ENCODE measurements around the gene RNPEPL1. TPM values are rescaled to one million over a fixed set of nuclear protein-coding genes. Genes with fewer than 3 reads are reported as not detected.

The RNPEPL1 gene
- total and polyA plus RNA-seq, 2 experiments from 2014 or later = 6.0 to 21.0 TPM

GRCh38 chr2:240613781-240614180 lies 45.5 kb downstream of the RNPEPL1 start:
- Mint-ChIP-seq H3K4me1 (no peaks in the 10 kb centered on the region), H3K27ac (no peak overlapping the region), H3K27me3 (ENCODE audit: insufficient read depth, low read depth, poor library complexity) (peaks cover 2% of the 10 kb centered on the region), H3K36me3 (ENCODE audit: low read depth) (peaks cover 36% of the 10 kb centered on the region), H3K9me3 (peaks cover 26% of the 10 kb centered on the region), H3K4me3 (no peak overlapping the region)
- no peak for ATAC-seq
- H4K20me1 ChIP-seq (replicated peaks; ENCODE audit: insufficient read depth) = no peaks in the 10 kb centered on the region
- no peak overlapping the region for H3K4me3 ChIP-seq
- no peaks in the 10 kb centered on the region for H3K9me2 ChIP-seq (ENCODE audit: insufficient read depth)
- no peak overlapping the region for H3K4me2 ChIP-seq
- no peak for TF ChIP-seq POLR2AphosphoS5 (IDR thresholded peaks at IDR 0.05; ENCODE audit: low read depth)
- TF ChIP-seq ETS1 (IDR thresholded peaks at IDR 0.05) = no peak
- TF ChIP-seq REST (IDR thresholded peaks at IDR 0.05; ENCODE audit: unreplicated experiment) = no peak
- TF ChIP-seq NANOG (IDR thresholded peaks at IDR 0.05; ENCODE audit: borderline replicate concordance) = no peak
- no peak for TF ChIP-seq CTCF (conservative IDR thresholded peaks at IDR 0.05; ENCODE audit: low read depth in 2 of 2)
- no peak for TF ChIP-seq EZH2 (IDR thresholded peaks at IDR 0.05; ENCODE audit: low read depth, unreplicated experiment)
- no peak for TF ChIP-seq ZNF114 (CRISPR knock-in tag; IDR thresholded peaks at IDR 0.05)
- no peak for TF ChIP-seq EZH2phosphoT487 (IDR thresholded peaks at IDR 0.05; ENCODE audit: unreplicated experiment)
- TF ChIP-seq ZNF462 (CRISPR knock-in tag; IDR thresholded peaks at IDR 0.05) = no peak
- TF ChIP-seq CREB1 (CRISPR knock-in tag; IDR thresholded peaks at IDR 0.05; ENCODE audit: low read depth) = no peak
- no peak for TF ChIP-seq ZNF331 (CRISPR knock-in tag; IDR thresholded peaks at IDR 0.05; ENCODE audit: low read depth)
- no peak for TF ChIP-seq JUNB (IDR thresholded peaks at IDR 0.05; ENCODE audit: unreplicated experiment)
- no peak for TF ChIP-seq STAT1 (IDR thresholded peaks at IDR 0.05; ENCODE audit: unreplicated experiment)
- H3K4me1 ChIP-seq (ENCODE audit: insufficient read depth) = no peaks in the 10 kb centered on the region
- no peaks in the 10 kb centered on the region for H3K79me2 ChIP-seq (replicated peaks; ENCODE audit: insufficient read depth)
- no peak overlapping the region for H2AFZ ChIP-seq
- H3K27me3 ChIP-seq (ENCODE audit: insufficient read depth) = no peaks in the 10 kb centered on the region
- no peaks in the 10 kb centered on the region for H3F3A ChIP-seq (replicated peaks; ENCODE audit: low read depth)
- no peak overlapping the region for H3K27ac ChIP-seq (ENCODE audit: low read depth)
- no peaks in the 10 kb centered on the region for H3K36me3 ChIP-seq (ENCODE audit: insufficient read depth)
- DNase-seq (ENCODE audit: low spot score) = no peak
